Endodermal cell (in vitro differentiated cells): ENCODE data around the gene PRR23C. TPM values are rescaled to one million over a fixed set of nuclear protein-coding genes. Genes with fewer than 3 reads are reported as not detected.

Experiments used
- DNase-seq: peaks from one replicate; pipeline ENCODE4 v3.0.0-alpha.2; 2017
- H3K27ac ChIP-seq: 2 replicates; pipeline ENCODE4 v1.5.1; 2013; ENCODE audit warnings: mild to moderate bottlenecking, low read depth, low read length, moderate library complexity
- H3K27me3 ChIP-seq: 2 replicates; pipeline ENCODE4 v1.6.1; 2013; ENCODE audit warnings: mild to moderate bottlenecking, low read length, moderate library complexity; ENCODE audit not compliant: insufficient read depth, control insufficient read depth, poor library complexity, severe bottlenecking
- H3K36me3 ChIP-seq: 2 replicates; pipeline ENCODE4 v1.7.0; 2013; ENCODE audit warnings: mild to moderate bottlenecking, low read length, moderate library complexity; ENCODE audit not compliant: control insufficient read depth, insufficient read depth
- H3K4me1 ChIP-seq: one replicate; pipeline ENCODE4 v1.7.0; 2013; ENCODE audit warnings: low read length; ENCODE audit not compliant: control insufficient read depth, insufficient read depth
- H3K4me3 ChIP-seq: 2 replicates; pipeline ENCODE4 v1.5.1; 2013; ENCODE audit warnings: mild to moderate bottlenecking, low read length, moderate library complexity
- H3K9ac ChIP-seq: 2 replicates; pipeline ENCODE4 v1.6.1; 2013; ENCODE audit warnings: mild to moderate bottlenecking, low read length, moderate library complexity; ENCODE audit not compliant: poor library complexity, severe bottlenecking; ENCODE audit errors: extremely low read depth
- H3K9me3 ChIP-seq: 2 replicates; pipeline ENCODE4 v1.6.1; 2013; ENCODE audit warnings: mild to moderate bottlenecking, low read length, moderate library complexity; ENCODE audit not compliant: control insufficient read depth
- H3K27ac Mint-ChIP-seq: 2 replicates; pipeline ENCODE4 v1.8.0; 2020; ENCODE audit warnings: mixed read lengths
- H3K27me3 Mint-ChIP-seq: 2 replicates; pipeline ENCODE4 v1.8.0; 2021; ENCODE audit warnings: mild to moderate bottlenecking, mixed read lengths; ENCODE audit not compliant: insufficient read depth
- H3K36me3 Mint-ChIP-seq: 2 replicates; pipeline ENCODE4 v1.8.0; 2020; ENCODE audit warnings: low read depth, mixed read lengths
- H3K4me1 Mint-ChIP-seq: 2 replicates; pipeline ENCODE4 v1.8.0; 2020; ENCODE audit warnings: mixed read lengths
- H3K4me3 Mint-ChIP-seq: 2 replicates; pipeline ENCODE4 v1.8.0; 2020; ENCODE audit warnings: mild to moderate bottlenecking, moderate library complexity, mixed read lengths
- H3K9me3 Mint-ChIP-seq: 2 replicates; pipeline ENCODE4 v1.8.0; 2020; ENCODE audit warnings: mild to moderate bottlenecking, mixed read lengths
- WGBS, 2 experiments: methylation state at CpG; one replicate each; pipeline versions ENCODE4 v1.1.5 to v1.1.7; 2013; ENCODE audit warnings: missing lambda C conversion rate in 2 of 2, mixed read lengths in 1 of 2; ENCODE audit not compliant: insufficient coverage in 1 of 2, insufficient read length in 1 of 2; 5-methylcytosine and 5-hydroxymethylcytosine counted together
- long read RNA-seq, 4 experiments: library from polyadenylated mRNA in 2 of 4; library from RNA in 1 of 4; library from capped mRNA in 1 of 4; stranded (forward) in 3 of 4; unstranded in 1 of 4; transcript quantifications; one replicate each; pipeline ENCODE4 v2.0.0, GENCODE V29; 2020 to 2021; ENCODE audit warnings: inconsistent platforms in 1 of 4
- polyA plus RNA-seq, 2 experiments: library from polyadenylated mRNA; stranded (reverse); fragments of 50-300 nt; gene quantifications; one replicate each; pipeline ENCODE4 v1.2.3, GENCODE V29; 2013
- total RNA-seq, 2 donors: library from RNA; stranded (reverse); fragmentation: NEBNext Ultra II Directional in 1 of 2; extraction: Animal tissue kit (Norgen Biotek cat#: 25700) in 1 of 2; gene quantifications; 2 replicates in 1 of 2; 3 replicates in 1 of 2; pipeline ENCODE4 v1.2.1, GENCODE V29; 2021
- TF ChIP-seq, protein P1 (sequence below): fragments of 200-600 bp; sonication (generic); conservative IDR thresholded peaks from 2 replicates; pipeline ENCODE4 v1.5.0; 2021; ENCODE audit warnings: antibody characterized with exemption, mild to moderate bottlenecking

PRR23C gene
- not detected for total RNA-seq
- polyA plus RNA-seq (2013, experiment 1 of 2) = not detected
- not detected for polyA plus RNA-seq (2013, experiment 2 of 2)
- long read RNA-seq, experiment 1 = 0 reads
- long read RNA-seq, experiment 2 = 0 reads
- long read RNA-seq, experiment 3 = 0 reads
- long read RNA-seq, experiment 4 = 0 reads

DNA sequence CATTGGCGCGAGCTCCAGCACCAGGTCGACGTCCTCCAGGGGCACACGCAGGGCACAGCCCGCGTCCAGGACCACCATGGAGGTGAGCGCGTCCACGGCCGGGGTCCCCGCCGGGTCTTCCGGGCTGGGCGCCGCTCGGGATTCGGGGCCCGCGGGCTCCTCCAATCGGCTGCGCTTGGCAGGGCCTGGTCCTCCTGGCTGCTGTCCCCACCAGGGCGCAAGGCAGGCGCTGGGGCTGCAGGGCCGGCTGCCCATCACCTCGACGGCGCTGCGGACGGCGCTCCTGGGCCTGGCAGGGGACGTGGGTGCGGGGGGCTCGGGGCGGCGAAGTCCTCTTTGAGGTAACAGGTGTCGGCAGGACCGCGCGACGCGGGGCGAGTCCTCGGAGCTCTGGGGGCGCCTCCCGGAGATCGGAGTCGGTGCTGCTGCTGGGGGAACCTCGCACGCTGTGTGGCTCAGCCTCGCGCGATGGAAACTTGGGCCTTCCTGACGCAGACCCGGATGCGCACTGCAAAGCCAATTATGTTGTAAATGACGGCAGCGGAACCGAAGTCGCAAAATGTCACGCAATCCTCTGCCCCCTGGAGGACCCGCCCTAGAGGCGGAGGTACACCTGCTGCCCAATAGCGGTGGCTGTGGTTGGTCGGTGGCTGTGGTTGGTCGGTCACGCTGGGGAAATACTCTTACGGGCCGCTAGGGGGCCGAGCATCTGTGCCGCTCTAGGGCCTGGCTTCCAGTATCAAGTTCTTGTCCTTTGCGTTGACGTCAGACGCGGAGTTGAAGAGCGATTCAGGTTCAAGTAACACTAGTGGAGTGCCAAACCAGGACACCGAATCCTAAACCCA, at the start of gene PRR23C:
TSS of gene PRR23C (minus strand) at position 527 of the 845 bp plus-strand sequence. CDS start at position 255, 272 bp downstream.
- no peak within 1 kb of the TSS for H3K4me3 Mint-ChIP-seq
- H3K27ac Mint-ChIP-seq = no peak within 1 kb of the TSS
- H3K9me3 Mint-ChIP-seq = peaks cover 21% of the 10 kb centered on the region
- no peak within 1 kb of the TSS for H3K9ac ChIP-seq
- DNase-seq = peak; percentile 56
- H3K36me3 ChIP-seq = no peaks in the 10 kb centered on the region
- H3K27me3 Mint-ChIP-seq = no peaks in the 10 kb centered on the region
- no peaks in the 10 kb centered on the region for H3K27me3 ChIP-seq
- H3K36me3 Mint-ChIP-seq = peaks cover 3% of the 10 kb centered on the region
- no peak within 1 kb of the TSS for H3K4me3 ChIP-seq
- no peak within 1 kb of the TSS for H3K27ac ChIP-seq
- H3K4me1 ChIP-seq = no peaks in the 10 kb centered on the region
- H3K4me1 Mint-ChIP-seq = no peaks in the 10 kb centered on the region
- no peaks in the 10 kb centered on the region for H3K9me3 ChIP-seq
- WGBS, 2 experiments = 95% methylated on average over 57 to 77 of the region's 77 CpGs
- TF ChIP-seq, protein P1, sequence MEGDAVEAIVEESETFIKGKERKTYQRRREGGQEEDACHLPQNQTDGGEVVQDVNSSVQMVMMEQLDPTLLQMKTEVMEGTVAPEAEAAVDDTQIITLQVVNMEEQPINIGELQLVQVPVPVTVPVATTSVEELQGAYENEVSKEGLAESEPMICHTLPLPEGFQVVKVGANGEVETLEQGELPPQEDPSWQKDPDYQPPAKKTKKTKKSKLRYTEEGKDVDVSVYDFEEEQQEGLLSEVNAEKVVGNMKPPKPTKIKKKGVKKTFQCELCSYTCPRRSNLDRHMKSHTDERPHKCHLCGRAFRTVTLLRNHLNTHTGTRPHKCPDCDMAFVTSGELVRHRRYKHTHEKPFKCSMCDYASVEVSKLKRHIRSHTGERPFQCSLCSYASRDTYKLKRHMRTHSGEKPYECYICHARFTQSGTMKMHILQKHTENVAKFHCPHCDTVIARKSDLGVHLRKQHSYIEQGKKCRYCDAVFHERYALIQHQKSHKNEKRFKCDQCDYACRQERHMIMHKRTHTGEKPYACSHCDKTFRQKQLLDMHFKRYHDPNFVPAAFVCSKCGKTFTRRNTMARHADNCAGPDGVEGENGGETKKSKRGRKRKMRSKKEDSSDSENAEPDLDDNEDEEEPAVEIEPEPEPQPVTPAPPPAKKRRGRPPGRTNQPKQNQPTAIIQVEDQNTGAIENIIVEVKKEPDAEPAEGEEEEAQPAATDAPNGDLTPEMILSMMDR = peak; percentile 19

GRCh38 chr3:139093840-139094239, 49.1 kb upstream of the PRR23C start:
- H3K36me3 ChIP-seq = no peaks in the 10 kb centered on the region
- no peak overlapping the region for H3K9ac ChIP-seq
- no peak for DNase-seq
- Mint-ChIP-seq H3K27ac (no peak overlapping the region), H3K27me3 (peaks cover 11% of the 10 kb centered on the region), H3K36me3 (no peaks in the 10 kb centered on the region), H3K4me1 (no peaks in the 10 kb centered on the region), H3K4me3 (no peak overlapping the region), H3K9me3 (peaks cover 7% of the 10 kb centered on the region)
- no peaks in the 10 kb centered on the region for H3K4me1 ChIP-seq
- H3K9me3 ChIP-seq = peaks cover 5% of the 10 kb centered on the region
- no peaks in the 10 kb centered on the region for H3K27me3 ChIP-seq
- WGBS, 2 experiments = 96% methylated on average over 1 of the region's 1 CpG; no CpG with 5 or more reads in 1 of the 2 experiments
- TF ChIP-seq, protein P1 = no peak
- no peak overlapping the region for H3K4me3 ChIP-seq
- no peak overlapping the region for H3K27ac ChIP-seq

DNA sequence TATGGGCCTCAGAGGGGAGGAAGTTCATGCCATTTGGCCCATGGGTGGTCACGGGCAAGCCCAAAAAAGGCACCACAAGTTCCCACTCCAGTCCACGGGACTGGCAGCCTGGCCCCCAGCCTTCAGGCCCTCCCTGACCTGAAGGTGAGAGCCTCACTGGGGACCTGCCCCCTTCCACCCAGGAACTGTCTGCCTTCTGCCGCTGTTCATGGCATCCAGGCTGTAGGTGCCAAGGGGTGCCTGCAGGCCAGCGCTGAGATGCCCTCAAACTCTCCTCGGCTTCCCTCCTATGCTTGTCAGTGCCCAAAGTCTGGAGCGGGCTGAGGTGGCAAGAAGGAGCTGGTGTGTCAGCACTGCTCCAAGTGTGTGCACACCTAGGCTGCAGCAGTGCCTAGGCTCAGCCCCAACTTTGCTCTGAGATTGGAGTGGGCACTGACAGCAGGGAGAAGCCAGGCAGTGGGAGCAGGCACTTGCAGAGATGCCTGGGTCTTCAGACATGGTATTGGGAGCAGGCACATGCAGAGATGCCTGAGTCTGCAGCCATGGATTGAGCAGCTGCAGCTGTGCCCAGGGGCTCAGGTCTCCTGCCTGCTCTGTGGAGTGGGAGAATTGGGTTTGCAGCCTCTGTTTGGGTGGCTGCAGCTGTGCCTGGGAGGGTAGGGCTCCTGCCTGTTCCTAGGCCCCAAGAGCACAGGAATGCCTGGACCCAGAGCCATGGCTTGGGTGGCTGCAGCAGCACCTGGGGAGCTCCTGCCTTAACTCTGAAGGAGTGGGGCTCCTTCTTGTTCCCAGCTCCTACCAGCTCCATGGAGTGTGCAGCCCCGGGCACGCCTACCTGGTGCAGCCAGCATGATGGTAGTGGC, 44.0 kb upstream of the PRR23C start:
- Mint-ChIP-seq H3K4me3 (no peak overlapping the region), H3K36me3 (no peaks in the 10 kb centered on the region), H3K4me1 (no peaks in the 10 kb centered on the region), H3K27me3 (peaks cover 13% of the 10 kb centered on the region), H3K27ac (no peak overlapping the region), H3K9me3 (peaks cover 7% of the 10 kb centered on the region)
- DNase-seq = no peak
- Histone ChIP-seq H3K36me3 (no peaks in the 10 kb centered on the region), H3K27me3 (no peaks in the 10 kb centered on the region), H3K9me3 (peaks cover 5% of the 10 kb centered on the region), H3K4me3 (no peak overlapping the region), H3K9ac (no peak overlapping the region), H3K4me1 (no peaks in the 10 kb centered on the region), H3K27ac (no peak overlapping the region)
- 82% methylated on average over 8 of the region's 8 CpGs; no CpG with 5 or more reads in 1 of the 2 experiments for WGBS, 2 experiments
- TF ChIP-seq, protein P1 = no peak
